K562 (cell line): ENCODE results near the gene UBA1. TPM values are rescaled to one million over a fixed set of nuclear protein-coding genes. Genes with fewer than 3 reads are reported as not detected.

Source experiments
- ATF1 ChIP-seq, 2 experiments: fragments of 450-650 bp in 1 of 2; IDR thresholded peaks; 2 replicates each; pipeline ENCODE4 v1.6.1; 2016; ENCODE audit warnings: missing compliant biosample characterization in 1 of 2, missing genetic modification characterization in 1 of 2
- CBX5 ChIP-seq: IDR thresholded peaks from 2 replicates; pipeline ENCODE4 v1.6.1; 2014; ENCODE audit warnings: low read depth, borderline replicate concordance
- CHD1 ChIP-seq: fragments of 200-600 bp; sonication (generic); IDR thresholded peaks from one replicate; pipeline ENCODE4 v1.6.1; 2012; ENCODE audit warnings: mild to moderate bottlenecking, moderate library complexity, low read length, inconsistent platforms
- CTBP1 ChIP-seq: fragments of 450-650 bp; IDR thresholded peaks from 2 replicates; pipeline ENCODE4 v1.6.1; 2016; ENCODE audit warnings: borderline replicate concordance
- ETV6 ChIP-seq, 3 experiments: fragments of 150-350 bp in 1 of 3; sonication (generic) in 1 of 3; formaldehyde crosslinking in 1 of 3; IDR thresholded peaks; 2 replicates each; pipeline versions ENCODE4 v1.6.1 to v1.8.0; 2014 to 2022; ENCODE audit warnings: borderline replicate concordance in 2 of 3, low read depth in 2 of 3, antibody characterized with exemption in 1 of 3, low read length in 1 of 3, mild to moderate bottlenecking in 1 of 3, missing genetic modification reagents in 1 of 3
- MAZ ChIP-seq, 2 experiments: fragments of 450-650 bp in 1 of 2; sonication (generic) in 1 of 2; formaldehyde crosslinking; IDR thresholded peaks in 1 of 2; conservative IDR thresholded peaks in 1 of 2; 2 replicates each; pipeline versions ENCODE4 v1.4.0 to v1.5.0; 2020; ENCODE audit warnings: mild to moderate bottlenecking in 1 of 2, missing genetic modification reagents in 1 of 2
- MTA3 ChIP-seq: fragments of 450-650 bp; formaldehyde crosslinking; IDR thresholded peaks from 2 replicates; pipeline ENCODE4 v1.6.1; 2017; ENCODE audit warnings: mild to moderate bottlenecking, borderline replicate concordance
- NEUROD1 ChIP-seq: fragments of 150-350 bp; IDR thresholded peaks from 2 replicates; pipeline ENCODE4 v1.6.1; 2014; ENCODE audit warnings: borderline replicate concordance, low read length, low read depth; ENCODE audit not compliant: partially characterized antibody
- PBX2 ChIP-seq, 2 experiments: IDR thresholded peaks in 1 of 2; conservative IDR thresholded peaks in 1 of 2; 2 replicates each; pipeline ENCODE4 v1.6.1; 2016; ENCODE audit warnings: low read depth in 2 of 2, mild to moderate bottlenecking in 1 of 2, missing compliant biosample characterization in 1 of 2, missing genetic modification characterization in 1 of 2, moderate library complexity in 1 of 2
- POU5F1 ChIP-seq: fragments of 150-350 bp; IDR thresholded peaks from 2 replicates; pipeline ENCODE4 v1.6.1; 2014; ENCODE audit warnings: borderline replicate concordance, low read length, low read depth, mild to moderate bottlenecking; ENCODE audit not compliant: partially characterized antibody
- RBM15 ChIP-seq: fragments of 200-400 bp; formaldehyde crosslinking; IDR thresholded peaks from 2 replicates; pipeline ENCODE4 v1.6.1; 2018; ENCODE audit warnings: mild to moderate bottlenecking, low read length, moderate library complexity; ENCODE audit not compliant: insufficient read depth
- SMAD4 ChIP-seq: fragments of 250-450 bp; sonication (Bioruptor Pico); conservative IDR thresholded peaks from 2 replicates; pipeline ENCODE4 v1.8.0; 2021; ENCODE audit warnings: inconsistent platforms, mild to moderate bottlenecking, moderate library complexity
- SRSF7 ChIP-seq: fragments of 200-400 bp; formaldehyde crosslinking; optimal IDR thresholded peaks from 2 replicates; pipeline ENCODE3; 2017; ENCODE audit warnings: mild to moderate bottlenecking, low read depth, low read length
- TRIM24 ChIP-seq, 2 experiments: fragments of 450-650 bp; IDR thresholded peaks; 2 replicates each; pipeline ENCODE4 v1.6.1; 2016
- ZNF24 ChIP-seq: fragments of 450-650 bp; IDR thresholded peaks from 2 replicates; pipeline ENCODE4 v1.6.1; 2016
- ZNF507 ChIP-seq: conservative IDR thresholded peaks from 2 replicates; pipeline ENCODE4 v1.6.1; 2017; ENCODE audit warnings: missing genetic modification characterization, missing compliant biosample characterization
- ZNF511 ChIP-seq: sonication (generic); formaldehyde crosslinking; IDR thresholded peaks from 2 replicates; pipeline ENCODE4 v1.8.0; 2022; ENCODE audit warnings: mild to moderate bottlenecking, missing genetic modification reagents
- ZNF561 ChIP-seq: fragments of 450-650 bp; formaldehyde crosslinking; conservative IDR thresholded peaks from 2 replicates; pipeline ENCODE4 v1.4.0; 2020; ENCODE audit warnings: mild to moderate bottlenecking, moderate library complexity
- ZNF830 ChIP-seq: fragments of 250-450 bp; sonication (Bioruptor Pico); IDR thresholded peaks from 2 replicates; pipeline ENCODE4 v1.5.0; 2021; ENCODE audit warnings: mild to moderate bottlenecking
- polyA plus RNA-seq, 8 experiments: library from polyadenylated mRNA; depleted of rRNA in 4 of 8; stranded (reverse) in 5 of 8; unstranded in 3 of 8; fragments of >200 nt; fragmentation: Nextera tagmentation in 2 of 8; fragmentation: Illumina TruSeq in 1 of 8; extraction: Ambion mirVana in 2 of 8; extraction: Trizol in 1 of 8; gene quantifications; 2 replicates each; pipeline versions ENCODE4 v1.2.1 to v1.2.3, GENCODE V29; 2011 to 2014; ENCODE audit warnings: inconsistent platforms in 1 of 8, missing spikeins in 1 of 8
- total RNA-seq, 7 experiments: library from RNA; depleted of rRNA in 6 of 7; stranded (reverse); fragments of >200 nt in 6 of 7; fragmentation: Illumina TruSeq in 2 of 7; extraction: Trizol in 2 of 7; gene quantifications; 2 replicates each; pipeline versions ENCODE4 v1.2.1 to v1.2.3, GENCODE V29; 2011 to 2021; ENCODE audit warnings: low replicate concordance in 1 of 7
- TF ChIP-seq, protein P1 (sequence below): fragments of 450-650 bp; formaldehyde crosslinking; IDR thresholded peaks from 2 replicates; pipeline ENCODE4 v1.4.0; 2020; ENCODE audit warnings: mild to moderate bottlenecking, moderate library complexity
- TF ChIP-seq, protein P2 (sequence below): fragments of 450-650 bp; IDR thresholded peaks from 2 replicates; pipeline ENCODE4 v1.6.1; 2016; ENCODE audit warnings: missing biosample characterization, missing genetic modification characterization

The UBA1 gene
- total and polyA plus RNA-seq, 9 of the 15 experiments (the other 6 are each of a cell fraction or from before 2014, with no cell fraction given), result 32.0 to 174 (median 93.6) TPM

DNA sequence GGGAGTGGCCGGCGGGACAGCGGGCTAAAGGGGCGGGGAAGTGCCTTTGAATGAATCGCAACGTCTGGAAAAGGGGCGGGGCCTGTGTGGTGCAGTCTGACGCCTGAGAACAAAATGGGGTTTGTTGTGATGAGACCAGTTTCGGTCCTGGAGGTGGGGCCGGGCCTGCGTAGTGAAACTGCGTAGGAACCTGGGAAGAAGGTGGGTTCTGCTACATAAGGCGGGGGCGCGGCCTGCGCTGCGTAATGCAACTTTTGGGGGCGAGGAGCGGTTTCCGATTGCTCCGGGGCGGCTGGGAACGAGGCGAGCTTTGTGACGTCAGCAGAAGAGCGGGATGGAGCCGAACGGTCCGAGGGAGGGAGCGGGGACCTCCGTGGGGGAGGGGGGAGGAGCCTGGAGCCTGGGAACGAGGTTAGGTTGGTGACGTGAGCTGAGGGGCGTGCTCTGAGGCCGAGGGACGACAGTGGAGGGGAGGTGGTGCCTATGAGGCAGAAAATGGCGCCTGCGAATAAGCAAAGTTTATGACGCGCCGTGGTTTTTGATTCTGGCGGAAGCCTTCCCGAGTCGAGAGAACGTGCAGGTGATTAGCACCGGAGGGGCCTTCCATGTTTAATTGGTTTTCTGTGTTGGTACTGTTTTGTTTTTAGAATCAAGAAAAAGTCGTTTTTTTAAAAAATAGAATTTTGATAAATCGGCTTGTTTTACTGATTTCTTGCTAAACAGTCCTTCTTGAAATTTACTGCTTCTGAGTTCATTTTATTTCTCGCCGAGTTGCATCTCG, 39.9 kb downstream of the UBA1 start (continued):
- TF ChIP-seq, protein P1, sequence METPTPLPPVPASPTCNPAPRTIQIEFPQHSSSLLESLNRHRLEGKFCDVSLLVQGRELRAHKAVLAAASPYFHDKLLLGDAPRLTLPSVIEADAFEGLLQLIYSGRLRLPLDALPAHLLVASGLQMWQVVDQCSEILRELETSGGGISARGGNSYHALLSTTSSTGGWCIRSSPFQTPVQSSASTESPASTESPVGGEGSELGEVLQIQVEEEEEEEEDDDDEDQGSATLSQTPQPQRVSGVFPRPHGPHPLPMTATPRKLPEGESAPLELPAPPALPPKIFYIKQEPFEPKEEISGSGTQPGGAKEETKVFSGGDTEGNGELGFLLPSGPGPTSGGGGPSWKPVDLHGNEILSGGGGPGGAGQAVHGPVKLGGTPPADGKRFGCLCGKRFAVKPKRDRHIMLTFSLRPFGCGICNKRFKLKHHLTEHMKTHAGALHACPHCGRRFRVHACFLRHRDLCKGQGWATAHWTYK (CRISPR knock-in tag), result no peak
- TF ChIP-seq SRSF7, result no peak
- no peak for TF ChIP-seq CBX5
- no peak for TF ChIP-seq ZNF830 (CRISPR knock-in tag)
- peak; percentile 4 to 8; a peak in 1 of 4 replicates for TF ChIP-seq MAZ (CRISPR knock-in tag; conservative IDR thresholded peaks at IDR 0.05 in 1 of 2, IDR thresholded peaks at IDR 0.05 in 1 of 2)
- no peak for TF ChIP-seq ZNF511 (CRISPR knock-in tag)
- TF ChIP-seq POU5F1, result no peak
- no peak for TF ChIP-seq ZNF561 (CRISPR knock-in tag)
- TF ChIP-seq CHD1, result peak; percentile 82
- no peak for TF ChIP-seq TRIM24 (IDR thresholded peaks at IDR 0.05)
- no peak; the same call in 1 of the 2 replicates for TF ChIP-seq ATF1 (CRISPR knock-in tag; IDR thresholded peaks at IDR 0.05)
- TF ChIP-seq ATF1 (tag; IDR thresholded peaks at IDR 0.05), result peak; percentile 93
- TF ChIP-seq NEUROD1, result no peak
- 0 out of 2 replicates have a peak, but pooled peaks have one; percentile 49 for TF ChIP-seq MTA3
- peak; percentile 61; the same call in 1 of the 2 replicates for TF ChIP-seq ZNF24
- no peak for TF ChIP-seq PBX2 (CRISPR knock-in tag; IDR thresholded peaks at IDR 0.05; ENCODE audit: low read depth)
- TF ChIP-seq PBX2 (tag; conservative IDR thresholded peaks at IDR 0.05; ENCODE audit: low read depth), result no peak
- no peak for TF ChIP-seq ZNF507 (tag)
- no peak for TF ChIP-seq ETV6 (IDR thresholded peaks at IDR 0.05; ENCODE audit: borderline replicate concordance in 1 of 2, low read depth in 2 of 2, low read length in 1 of 2)
- no peak for TF ChIP-seq ETV6 (CRISPR knock-in tag; IDR thresholded peaks at IDR 0.05; ENCODE audit: borderline replicate concordance)
- TF ChIP-seq RBM15, result no peak
- peak; percentile 3; the same call in 1 of the 2 replicates for TF ChIP-seq CTBP1
- TF ChIP-seq SMAD4 (CRISPR knock-in tag), result no peak
- TF ChIP-seq, protein P2, sequence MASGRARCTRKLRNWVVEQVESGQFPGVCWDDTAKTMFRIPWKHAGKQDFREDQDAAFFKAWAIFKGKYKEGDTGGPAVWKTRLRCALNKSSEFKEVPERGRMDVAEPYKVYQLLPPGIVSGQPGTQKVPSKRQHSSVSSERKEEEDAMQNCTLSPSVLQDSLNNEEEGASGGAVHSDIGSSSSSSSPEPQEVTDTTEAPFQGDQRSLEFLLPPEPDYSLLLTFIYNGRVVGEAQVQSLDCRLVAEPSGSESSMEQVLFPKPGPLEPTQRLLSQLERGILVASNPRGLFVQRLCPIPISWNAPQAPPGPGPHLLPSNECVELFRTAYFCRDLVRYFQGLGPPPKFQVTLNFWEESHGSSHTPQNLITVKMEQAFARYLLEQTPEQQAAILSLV (tag), result no peak
